NCI-H2227 treated with DMSO at 0.1 percent for 48 hours (cell line): ENCODE measurements around the gene ALG11.
"Not testable (repeated sequence)": the region's sequence is repeated elsewhere in the genome, so short reads cannot be mapped to it uniquely, and the experiment has no call there.

Experiments used
- DNase-seq: peaks from one replicate; lab custom pipeline; 2025; lab: John Stamatoyannopoulos, UW

Gene ALG11, protein sequence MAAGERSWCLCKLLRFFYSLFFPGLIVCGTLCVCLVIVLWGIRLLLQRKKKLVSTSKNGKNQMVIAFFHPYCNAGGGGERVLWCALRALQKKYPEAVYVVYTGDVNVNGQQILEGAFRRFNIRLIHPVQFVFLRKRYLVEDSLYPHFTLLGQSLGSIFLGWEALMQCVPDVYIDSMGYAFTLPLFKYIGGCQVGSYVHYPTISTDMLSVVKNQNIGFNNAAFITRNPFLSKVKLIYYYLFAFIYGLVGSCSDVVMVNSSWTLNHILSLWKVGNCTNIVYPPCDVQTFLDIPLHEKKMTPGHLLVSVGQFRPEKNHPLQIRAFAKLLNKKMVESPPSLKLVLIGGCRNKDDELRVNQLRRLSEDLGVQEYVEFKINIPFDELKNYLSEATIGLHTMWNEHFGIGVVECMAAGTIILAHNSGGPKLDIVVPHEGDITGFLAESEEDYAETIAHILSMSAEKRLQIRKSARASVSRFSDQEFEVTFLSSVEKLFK

DNA sequence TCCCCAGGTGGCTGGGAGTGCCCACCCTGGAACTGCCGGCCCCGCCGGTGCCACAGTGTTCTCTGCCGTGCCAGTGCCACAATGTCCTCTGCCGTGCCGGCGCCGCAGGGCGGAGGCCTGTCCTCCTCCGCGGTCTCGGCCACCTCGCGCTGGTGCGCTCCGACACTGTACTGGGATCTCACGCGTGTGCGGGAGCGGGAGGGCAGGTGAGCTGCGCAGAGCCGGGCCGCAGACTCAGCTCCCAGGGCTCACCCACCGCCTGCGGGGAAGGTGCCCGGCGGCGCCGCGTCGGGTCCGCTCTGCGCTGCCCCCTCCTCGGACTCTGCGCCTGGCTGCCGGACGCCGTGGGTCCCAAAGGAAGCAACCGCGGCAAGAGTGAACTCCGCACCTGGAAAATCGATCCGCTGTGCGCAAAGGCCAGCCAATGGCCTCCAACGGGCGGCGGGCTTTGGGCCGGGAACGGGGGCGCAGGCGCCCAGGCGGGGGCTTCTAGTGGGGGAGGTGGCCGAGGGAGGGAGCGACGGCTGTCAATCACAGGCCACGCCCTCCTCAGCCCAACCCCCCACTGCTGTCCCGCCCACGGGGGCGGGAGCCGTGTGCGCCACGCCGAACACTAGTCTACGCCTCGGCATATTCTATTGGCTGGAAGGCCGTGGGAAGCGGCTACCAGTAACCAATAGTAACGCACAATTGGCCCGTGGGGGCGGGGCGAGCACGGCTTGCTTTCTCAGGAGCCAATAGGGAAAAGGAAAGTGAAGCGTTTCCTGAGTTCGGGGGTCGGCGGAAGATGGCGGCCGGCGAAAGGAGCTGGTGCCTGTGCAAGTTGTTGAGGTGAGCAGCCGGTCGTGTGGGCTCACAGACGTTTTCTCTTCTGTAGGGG, at the start of gene ALG11:
Gene ALG11, plus strand, starts transcription at position 767 of the 880 bp plus-strand sequence. Its CDS starts 21 bp downstream, at position 788.
- DNase-seq: peak; percentile 92

DNA sequence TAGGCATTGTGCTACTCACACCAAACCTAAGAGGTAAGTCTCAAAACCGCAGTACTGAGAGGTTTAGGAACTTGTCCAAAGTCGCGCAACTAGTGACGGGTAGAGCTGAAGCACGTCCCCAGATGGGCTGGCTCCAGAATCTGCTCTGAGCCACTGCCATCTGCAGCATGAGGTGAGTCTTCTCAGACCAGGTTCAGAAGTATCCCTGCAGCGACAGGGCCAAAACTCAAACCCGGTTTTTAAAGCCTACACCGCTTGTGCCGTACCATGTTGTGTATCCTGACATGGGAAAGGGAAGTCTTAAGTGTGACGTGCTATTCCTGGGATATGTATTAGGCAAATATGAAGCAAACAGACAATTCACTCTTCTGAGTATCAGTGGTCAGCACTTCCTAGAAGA, 46.0 kb upstream of the ALG11 start:
- no peak for DNase-seq

DNA sequence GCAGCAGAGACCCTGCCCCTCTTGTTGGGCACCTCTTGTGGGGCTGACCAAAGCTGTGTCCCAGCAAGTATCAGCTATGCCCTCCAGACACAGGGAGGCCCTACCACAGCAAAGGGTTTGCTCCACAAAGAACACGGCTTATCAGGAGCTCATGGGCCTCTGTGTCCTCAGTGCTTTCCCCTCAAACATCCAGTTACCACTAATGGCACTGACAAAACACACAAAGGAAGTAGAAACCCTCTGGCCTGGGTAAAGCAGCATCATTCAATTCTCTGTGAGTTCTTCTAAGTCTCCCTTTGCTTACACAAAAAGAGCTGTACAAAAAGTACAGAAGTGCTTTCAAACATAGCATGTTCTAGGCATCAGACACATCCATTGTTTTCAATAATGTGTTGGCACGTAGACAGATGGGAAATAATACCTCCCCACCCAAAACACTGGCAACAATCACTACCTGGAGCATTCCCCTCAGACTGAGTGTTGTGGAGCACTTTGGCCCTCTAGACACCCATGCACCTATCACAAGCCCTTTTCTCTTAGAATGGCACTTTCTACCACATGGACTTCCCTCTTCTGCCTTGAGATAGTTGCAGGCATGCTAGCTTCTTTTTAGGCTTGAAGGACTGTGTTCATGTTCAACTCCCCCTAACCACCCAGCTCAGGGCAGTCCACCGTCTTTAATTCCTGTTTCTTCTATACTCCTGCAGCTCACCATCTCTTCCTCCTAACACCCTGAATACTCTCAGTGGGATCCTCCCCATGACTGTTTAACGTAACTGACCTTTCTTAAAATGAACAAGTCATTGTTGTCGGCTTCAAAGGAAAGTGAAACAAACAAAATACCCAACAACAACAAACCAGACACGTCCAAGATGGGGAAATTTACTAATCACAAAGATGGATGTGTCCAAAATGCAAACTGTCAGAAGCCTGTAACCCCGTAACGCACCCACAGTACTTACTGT, 44.4 kb upstream of the ALG11 start:
- DNase-seq: no peak

DNA sequence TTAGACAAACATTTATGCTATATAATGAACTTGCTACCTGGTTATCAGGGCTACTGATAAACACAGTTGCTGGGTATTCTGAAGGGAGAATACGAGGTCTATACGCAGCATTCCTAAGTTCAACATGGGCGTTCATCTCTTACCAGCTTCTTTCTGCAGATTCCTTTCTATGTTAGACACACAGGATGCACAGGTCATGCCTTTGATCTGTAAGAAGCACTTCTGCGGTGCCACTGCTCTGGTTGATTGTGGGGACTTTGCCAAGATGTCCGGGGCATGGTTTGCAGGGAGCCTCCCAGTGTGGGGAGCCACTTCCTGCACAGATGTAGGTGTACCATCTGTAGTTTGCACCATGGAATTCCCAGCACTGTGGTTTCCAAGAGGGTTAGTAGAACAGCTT, 41.8 kb upstream of the ALG11 start:
- no peak for DNase-seq

DNA sequence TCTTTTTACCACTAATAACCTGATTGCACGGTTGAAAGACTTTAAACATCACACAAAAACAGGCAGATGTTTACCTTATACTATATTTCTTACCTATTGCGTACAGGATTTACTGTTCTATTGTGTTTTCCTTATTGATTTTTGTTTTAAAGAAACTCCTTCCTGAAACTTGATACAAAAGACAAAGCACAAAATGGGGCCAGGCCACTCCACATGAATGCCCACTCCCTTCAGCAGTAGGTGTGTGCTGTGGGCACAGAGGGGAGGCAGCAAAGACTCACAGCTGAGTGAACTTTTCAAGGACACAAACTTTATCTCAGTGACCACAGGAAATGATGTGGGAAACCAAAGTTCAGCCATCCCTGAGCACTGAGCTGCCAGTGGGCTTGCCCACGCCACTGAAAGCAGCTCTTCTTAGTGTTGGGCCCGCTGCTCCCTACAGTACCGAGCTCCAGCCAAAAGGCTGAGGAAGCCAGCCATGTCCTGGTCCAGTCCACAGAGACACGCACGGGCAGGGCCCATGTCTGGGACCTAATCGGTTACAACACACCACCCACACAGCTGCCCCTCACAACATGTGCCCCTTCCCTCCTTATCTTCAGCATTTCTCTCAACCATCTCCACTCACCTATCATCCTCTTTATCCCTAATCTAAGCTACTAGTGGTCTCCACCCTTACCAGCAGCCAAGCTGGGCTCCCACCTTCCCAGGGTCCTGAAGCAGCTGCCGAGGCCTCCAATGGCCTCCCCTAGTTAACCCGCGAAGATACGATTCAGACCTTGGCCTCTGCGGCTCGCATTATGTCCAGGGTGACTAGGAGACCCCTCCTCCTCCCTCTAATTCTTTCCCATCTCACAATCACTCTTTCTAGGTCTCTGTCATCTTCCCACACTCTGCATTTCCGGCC, 40.4 kb upstream of the ALG11 start:
- DNase-seq: no peak

- DNase-seq: no peak
These were observed 37.7 kb upstream of the ALG11 start for GRCh38 chr13:51974482-51974881.

DNA sequence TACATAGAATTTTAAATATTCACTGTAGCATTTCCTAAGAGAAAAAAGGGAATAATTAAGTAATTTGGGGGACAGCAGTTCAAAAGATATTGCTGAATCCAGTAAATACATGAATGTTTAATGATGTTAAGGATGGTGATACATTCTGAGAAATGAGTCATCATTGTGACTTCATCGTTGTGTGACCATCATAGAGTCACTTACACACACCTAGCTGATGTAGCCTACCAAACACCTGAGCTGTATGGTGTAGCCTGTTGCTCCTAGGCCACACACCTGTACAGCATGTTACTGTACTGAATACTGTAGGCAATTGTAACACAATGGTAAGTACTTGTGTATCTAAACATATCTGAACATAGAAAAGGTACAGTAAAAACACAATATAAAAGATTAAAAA, 35.8 kb upstream of the ALG11 start:
- DNase-seq: no peak

DNA sequence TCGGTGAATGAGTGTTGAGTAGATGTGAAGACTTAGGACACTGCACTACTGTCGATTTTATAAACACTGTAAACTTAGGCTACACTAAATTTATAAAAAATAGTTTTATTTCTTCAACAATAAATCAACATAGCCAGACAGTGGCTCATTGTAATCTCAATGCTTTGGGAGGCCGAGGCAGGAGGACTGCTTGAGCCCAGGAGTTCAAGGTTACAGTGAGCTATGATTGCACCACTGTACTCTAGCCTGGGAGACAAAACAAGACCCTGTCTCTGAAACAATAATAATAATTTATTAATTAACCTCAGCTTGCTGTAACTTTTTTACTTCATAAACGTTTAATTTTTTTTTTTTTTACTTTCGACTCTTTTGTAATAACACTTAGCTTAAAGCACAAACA, 35.3 kb upstream of the ALG11 start:
- DNase-seq: no peak

DNA sequence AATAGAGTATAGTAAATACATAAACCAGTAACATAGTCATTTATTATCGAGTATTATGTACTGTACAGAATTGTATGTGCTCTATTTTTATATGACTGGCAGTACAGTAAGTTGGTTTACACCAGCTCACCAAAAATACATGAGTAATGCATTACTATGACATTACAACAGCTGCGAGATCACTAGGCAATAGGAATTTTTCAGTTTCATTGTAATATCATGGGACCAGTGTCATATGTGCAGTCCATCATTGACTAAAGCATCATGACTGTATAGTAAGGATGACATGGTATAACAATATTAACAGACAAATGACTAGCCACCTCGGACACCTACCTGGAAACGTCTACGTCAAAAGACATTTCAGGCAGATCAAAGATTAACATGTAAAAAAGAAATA, 34.6 kb upstream of the ALG11 start:
- no peak for DNase-seq

DNA sequence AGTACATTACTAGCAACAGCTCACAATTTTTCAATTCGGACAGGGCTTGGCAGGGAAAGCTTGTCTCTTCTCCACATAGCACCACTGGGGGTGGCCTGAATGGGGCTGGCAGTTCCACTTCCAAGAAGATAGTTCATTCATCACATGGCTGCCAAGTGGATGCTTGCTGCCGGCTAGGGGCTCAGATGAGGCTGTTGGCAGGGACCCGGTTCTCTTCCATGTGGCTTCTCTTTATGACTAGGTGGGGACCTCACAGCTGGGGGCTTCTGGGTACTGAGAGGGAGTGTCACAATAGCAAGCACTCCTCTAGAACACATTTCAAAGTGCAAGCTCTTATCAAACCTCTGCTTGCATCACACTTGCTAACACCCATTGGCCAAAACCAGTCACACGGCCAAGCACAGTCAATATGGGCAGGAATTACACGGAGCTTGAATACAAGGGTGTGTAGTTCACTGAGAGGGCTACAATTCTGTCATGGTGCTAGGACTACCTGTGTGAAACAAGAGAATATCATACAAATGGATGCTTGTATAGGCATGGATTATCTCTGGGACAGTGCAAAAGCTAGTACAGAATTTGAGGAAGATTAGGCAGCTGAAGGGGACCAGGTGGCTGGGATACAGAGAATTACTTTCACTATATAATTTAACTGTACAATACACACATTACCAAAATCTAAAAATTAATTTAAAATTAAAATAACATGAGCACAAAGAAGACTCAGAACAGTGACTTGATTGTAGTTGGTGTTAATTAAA, 33.2 kb upstream of the ALG11 start:
- no peak for DNase-seq

GRCh38 chr13:51980908-51981307, 31.3 kb upstream of the ALG11 start:
- no peak for DNase-seq

- no peak for DNase-seq
These were observed 30.8 kb upstream of the ALG11 start for GRCh38 chr13:51981355-51981754.

DNA sequence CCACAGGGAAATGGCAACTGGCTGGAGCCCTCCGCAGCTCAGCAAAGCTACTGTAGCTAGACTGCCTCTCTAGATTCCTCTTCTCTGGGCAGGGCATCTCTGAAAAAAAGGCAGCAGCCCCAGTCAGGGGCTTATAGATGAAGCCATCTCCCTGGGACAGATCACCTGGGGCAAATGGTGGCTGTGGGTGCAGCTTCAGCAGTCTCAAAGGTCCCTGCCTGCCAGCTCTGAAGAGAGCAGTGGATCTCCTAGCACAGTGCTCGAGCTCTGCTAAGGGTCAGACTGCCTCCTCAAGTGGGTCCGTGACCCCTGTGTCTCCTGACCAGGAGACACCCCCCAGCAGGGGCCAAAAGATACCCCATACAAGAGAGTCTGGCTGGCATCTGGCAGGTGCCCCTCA, 28.9 kb upstream of the ALG11 start:
- DNase-seq: not testable (repeated sequence)

DNA sequence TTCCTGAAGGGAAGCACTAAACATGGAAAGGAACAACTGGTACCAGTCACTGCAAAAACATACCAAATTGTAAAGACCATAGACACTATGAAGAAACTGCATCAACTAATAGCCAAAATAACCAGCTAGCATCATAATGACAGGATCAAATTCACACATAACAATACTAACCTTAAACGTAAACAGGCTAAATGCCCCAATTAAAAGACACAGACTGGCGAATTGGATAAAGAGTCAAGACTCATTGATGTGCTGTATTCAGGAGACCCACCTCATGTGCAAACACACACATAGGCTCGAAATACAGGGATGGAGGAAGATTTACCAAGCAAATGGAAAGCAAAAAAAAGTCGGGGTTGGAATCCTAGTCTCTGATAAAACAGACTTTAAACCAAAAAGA, 27.3 kb upstream of the ALG11 start:
- DNase-seq: not testable (repeated sequence)

DNA sequence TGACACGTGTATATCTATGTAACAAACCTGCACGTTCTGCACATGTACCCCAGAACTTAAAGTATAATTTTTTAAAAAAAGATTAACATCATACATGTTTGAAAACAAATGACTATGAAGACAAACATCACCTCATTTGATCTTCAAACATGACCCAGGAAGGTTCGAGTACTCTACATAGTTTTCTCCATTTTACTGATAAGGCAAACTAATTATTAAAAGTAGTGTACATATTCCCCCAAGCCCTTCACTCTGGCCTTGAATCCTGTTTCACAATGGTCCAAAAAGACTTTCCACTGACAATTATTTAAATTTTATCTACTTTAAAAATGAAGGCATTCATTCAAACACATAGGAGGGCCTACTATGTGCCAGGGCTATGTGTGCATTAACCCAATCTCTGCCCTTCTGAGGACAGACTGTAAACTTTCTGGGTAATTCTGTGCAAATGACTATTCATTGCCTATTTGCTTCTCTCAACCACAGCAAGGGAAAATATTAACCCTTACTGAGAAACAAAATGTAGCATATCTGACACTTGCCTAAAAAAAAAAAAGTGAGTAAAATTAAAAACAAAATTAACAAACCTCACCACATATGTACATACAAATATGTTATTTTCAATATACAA, 23.1 kb upstream of the ALG11 start:
- DNase-seq: no peak

GRCh38 chr13:51993713-51994112, 18.5 kb upstream of the ALG11 start:
- no peak for DNase-seq

- no peak for DNase-seq
These were observed 16.3 kb upstream of the ALG11 start for GRCh38 chr13:51995677-51996551.

DNA sequence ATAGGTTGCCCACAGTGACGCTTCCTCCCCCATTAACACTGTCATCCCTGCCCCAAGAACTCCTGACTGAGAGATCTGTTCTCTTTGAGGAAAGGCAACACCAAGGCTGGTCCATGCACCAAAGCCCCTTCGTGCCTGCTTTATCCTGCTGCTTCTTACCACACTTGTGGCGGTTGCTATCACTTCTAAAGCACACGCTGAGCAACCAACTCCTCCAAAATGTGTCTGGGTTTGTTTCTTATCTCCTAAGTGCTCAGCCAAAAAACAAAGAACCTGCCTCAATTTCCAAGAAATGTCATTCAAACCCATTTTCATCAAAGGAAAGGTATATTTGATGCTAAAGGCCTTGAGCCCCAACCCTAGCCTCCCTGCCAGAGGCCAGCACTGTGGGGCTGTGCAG, 15.6 kb upstream of the ALG11 start:
- DNase-seq: no peak
